AG04450 (cell line): ENCODE measurements around the gene ADSL. TPM values are rescaled to one million over a fixed set of nuclear protein-coding genes. Genes with fewer than 3 reads are reported as not detected.

ENCODE experiments used
- CTCF ChIA-PET: fragments of 300-600, 350-600 bp; formaldehyde crosslinking; extraction: SDS; loops from one replicate; lab custom pipeline; 2022; ENCODE audit warnings: antibody characterized with exemption, inconsistent platforms; lab: Charles Lee
- POLR2A ChIA-PET: fragments of 350-600 bp; formaldehyde crosslinking; extraction: SDS; loops from one replicate; lab custom pipeline; 2021; ENCODE audit warnings: antibody characterized with exemption, inconsistent platforms; lab: Yijun Ruan, JAX
- DNase-seq: peaks from one replicate; pipeline ENCODE4 v3.0.0-alpha.2; 2011; ENCODE audit warnings: low read depth, low spot score
- H3K27ac ChIP-seq: one replicate; pipeline ENCODE4 v1.5.1; 2012; ENCODE audit warnings: low read depth, low read length, control low read depth
- H3K27me3 ChIP-seq: one replicate; pipeline ENCODE4 v1.6.0; 2012; ENCODE audit warnings: low read length; ENCODE audit not compliant: control insufficient read depth, insufficient read depth
- H3K4me3 ChIP-seq: 2 replicates; pipeline ENCODE4 v1.5.1; 2011; ENCODE audit warnings: mild to moderate bottlenecking, low read depth, low read length, control low read depth
- H3K9me3 ChIP-seq: 2 replicates; pipeline ENCODE4 v1.5.1; 2012; ENCODE audit warnings: low read length; ENCODE audit not compliant: control insufficient read depth, insufficient read depth
- polyA plus RNA-seq: library from polyadenylated mRNA; depleted of rRNA; stranded (reverse); fragments of >200 nt; gene quantifications from 2 replicates; pipeline ENCODE4 v1.2.3, GENCODE V29; 2011
- TF ChIP-seq, protein P1 (sequence below): IDR thresholded peaks from 2 replicates; pipeline ENCODE4 v1.5.1; 2011; ENCODE audit warnings: low read depth, low read length, control low read depth, inconsistent platforms

Gene ADSL
- polyA plus RNA-seq, 1 experiment: 116 TPM

DNA sequence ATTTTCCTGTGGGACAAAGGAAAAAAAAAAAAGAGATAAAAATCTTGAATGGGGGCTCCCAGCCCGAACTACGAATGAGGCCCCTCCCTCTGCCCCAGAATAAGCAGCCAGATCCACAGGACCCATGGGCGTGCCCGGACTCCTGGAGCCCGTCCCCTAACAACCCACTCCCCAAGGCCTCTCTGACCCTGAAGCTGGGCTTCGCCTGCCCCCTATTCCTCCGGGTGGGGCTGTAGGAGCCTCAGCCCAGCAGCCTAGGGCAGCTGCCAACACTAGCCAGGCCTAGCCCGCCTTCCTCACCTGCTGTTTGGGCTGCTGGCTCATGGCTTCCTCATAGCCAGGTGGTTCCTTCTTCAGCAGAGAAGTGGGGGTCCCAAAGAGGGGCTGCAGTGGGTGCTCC is 70.7 kb downstream of the ADSL start:
- TF ChIP-seq, protein P1, sequence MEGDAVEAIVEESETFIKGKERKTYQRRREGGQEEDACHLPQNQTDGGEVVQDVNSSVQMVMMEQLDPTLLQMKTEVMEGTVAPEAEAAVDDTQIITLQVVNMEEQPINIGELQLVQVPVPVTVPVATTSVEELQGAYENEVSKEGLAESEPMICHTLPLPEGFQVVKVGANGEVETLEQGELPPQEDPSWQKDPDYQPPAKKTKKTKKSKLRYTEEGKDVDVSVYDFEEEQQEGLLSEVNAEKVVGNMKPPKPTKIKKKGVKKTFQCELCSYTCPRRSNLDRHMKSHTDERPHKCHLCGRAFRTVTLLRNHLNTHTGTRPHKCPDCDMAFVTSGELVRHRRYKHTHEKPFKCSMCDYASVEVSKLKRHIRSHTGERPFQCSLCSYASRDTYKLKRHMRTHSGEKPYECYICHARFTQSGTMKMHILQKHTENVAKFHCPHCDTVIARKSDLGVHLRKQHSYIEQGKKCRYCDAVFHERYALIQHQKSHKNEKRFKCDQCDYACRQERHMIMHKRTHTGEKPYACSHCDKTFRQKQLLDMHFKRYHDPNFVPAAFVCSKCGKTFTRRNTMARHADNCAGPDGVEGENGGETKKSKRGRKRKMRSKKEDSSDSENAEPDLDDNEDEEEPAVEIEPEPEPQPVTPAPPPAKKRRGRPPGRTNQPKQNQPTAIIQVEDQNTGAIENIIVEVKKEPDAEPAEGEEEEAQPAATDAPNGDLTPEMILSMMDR: no peak
- Histone ChIP-seq H3K27ac (no peak overlapping the region), H3K4me3 (no peak overlapping the region), H3K27me3 (no peaks in the 10 kb centered on the region), H3K9me3 (peaks cover 6% of the 10 kb centered on the region)
- DNase-seq: no peak
- ChIA-PET CTCF (no interaction called here), POLR2A (interaction anchor here (0.7 kb wide), 1 partner anchor 411 kb away, joined by 4 read pairs; no protein-coding TSS in a partner anchor)

DNA sequence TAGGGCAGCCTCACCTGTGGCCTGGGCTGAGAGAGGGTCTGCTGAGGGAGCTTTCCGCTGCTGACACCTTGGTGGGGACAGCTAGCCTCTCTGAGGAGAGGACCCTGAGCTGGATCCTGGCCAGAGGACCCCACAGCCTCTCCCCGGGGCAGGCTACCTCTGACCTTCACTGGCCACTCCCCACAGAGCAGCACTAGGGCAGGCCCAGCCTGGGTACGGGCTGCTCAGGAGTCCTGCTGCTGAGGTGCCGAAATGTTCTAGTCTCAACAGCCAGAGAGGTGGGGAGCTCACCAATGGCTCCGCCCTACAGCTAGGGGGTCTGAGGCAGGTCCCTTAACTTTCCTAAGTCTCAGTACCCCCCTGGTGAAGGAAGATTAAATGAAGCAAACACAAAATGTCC is 71.6 kb downstream of the ADSL start:
- ChIA-PET CTCF (interaction anchor here (1.0 kb wide), 1 partner anchor 19 kb away, joined by 4 read pairs; no protein-coding TSS in a partner anchor), POLR2A (no interaction called here)
- DNase-seq: no peak
- Histone ChIP-seq H3K9me3 (peaks cover 6% of the 10 kb centered on the region), H3K27me3 (no peaks in the 10 kb centered on the region), H3K27ac (no peak overlapping the region), H3K4me3 (no peak overlapping the region)
- TF ChIP-seq, protein P1: no peak

DNA sequence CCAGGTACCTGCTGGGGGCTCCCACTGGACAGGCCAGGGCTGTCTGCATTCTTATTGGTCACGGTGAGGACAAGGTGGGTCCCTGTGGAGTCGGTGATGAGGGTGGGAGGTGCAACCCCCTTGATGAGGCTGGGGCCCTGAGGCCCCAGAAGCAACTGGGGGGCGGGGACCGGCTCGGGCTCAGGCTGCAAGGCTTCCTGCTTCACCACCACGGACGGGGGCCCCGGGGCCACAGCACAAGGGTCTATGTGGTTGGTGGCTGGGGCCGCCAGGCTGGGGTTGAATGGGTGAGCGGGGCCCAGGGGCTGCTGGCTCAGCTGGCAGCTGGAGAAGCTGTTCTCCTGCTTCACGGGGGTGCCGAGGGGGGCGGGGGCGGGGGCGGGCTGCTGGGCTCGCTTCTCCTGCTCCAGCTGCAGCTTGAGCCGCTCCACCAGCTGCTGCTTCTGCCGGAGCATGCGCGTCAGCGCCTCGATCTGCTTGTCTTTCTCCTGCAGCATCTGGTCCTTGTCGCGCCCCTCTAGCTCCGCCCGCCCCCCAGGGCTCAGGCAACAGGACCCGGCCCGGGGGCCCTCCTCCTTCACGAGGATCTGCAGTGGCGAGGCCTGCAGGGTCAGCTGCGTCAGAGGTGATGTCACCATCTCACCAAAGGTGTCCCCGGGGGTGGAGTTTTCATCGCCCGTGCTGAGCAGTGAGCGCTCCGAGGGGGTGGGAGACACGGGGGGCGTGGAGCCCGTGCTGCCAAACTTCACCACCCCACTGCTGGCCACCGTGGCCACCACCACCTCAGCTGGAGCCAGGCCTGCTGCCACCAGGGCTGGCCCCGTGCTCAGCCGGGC is 72.3 kb downstream of the ADSL start:
- Histone ChIP-seq H3K27ac (no peak overlapping the region), H3K27me3 (no peaks in the 10 kb centered on the region), H3K4me3 (no peak overlapping the region), H3K9me3 (peaks cover 6% of the 10 kb centered on the region)
- peak; percentile 39 for DNase-seq
- POLR2A ChIA-PET: no interaction called here
- CTCF ChIA-PET: interaction anchor here (1.0 to 1.6 kb wide), 3 partner anchors 18 to 227 kb away, joined by 4 read pairs; no protein-coding TSS in a partner anchor
- TF ChIP-seq, protein P1: no peak

DNA sequence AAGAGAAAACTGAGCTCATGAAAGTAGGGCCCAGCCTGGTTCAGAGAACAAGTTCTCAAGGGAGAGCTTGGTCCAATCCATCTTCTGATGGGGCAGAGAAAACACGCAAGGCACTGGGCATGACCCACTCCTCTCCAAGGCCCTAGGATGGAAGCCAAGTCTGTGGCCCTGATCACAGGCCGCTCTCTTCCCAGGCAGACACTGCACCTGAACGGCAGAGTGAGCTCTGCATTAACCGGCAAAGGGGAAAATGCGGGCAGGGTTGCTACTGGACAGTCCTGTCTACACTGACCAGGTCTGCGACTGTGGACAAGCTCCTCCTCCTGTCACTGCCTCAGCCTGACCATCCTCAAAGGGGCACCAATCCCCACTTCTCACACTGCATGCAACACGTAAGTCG is 73.4 kb downstream of the ADSL start:
- peaks cover 6% of the 10 kb centered on the region for H3K9me3 ChIP-seq
- no peak for DNase-seq
- H3K27ac ChIP-seq: no peak overlapping the region
- TF ChIP-seq, protein P1: no peak
- POLR2A ChIA-PET: interaction anchor here (0.5 kb wide), 1 partner anchor 74 kb away, joined by 7 read pairs; no protein-coding TSS in a partner anchor
- no peak overlapping the region for H3K4me3 ChIP-seq
- CTCF ChIA-PET: interaction anchor here (0.5 to 1.6 kb wide), 3 partner anchors 17 to 226 kb away, joined by 3 to 4 read pairs (median 4); no protein-coding TSS in a partner anchor
- H3K27me3 ChIP-seq: no peaks in the 10 kb centered on the region
